Measurements from ENCODE around the gene RAD51B.

RAD51B gene

GRCh38 chr14:68679746-68680467, 860.3 kb downstream of the RAD51B start:
- H3K4me3 ChIP-seq (ENCODE audit: low read length), result no peak overlapping the region
- no peak for DNase-seq (ENCODE audit: low read depth, low spot score)

GRCh38 chr14:68680541-68681051, 861.0 kb downstream of the RAD51B start:
- DNase-seq (ENCODE audit: low read depth, low spot score), result no peak
- H3K4me3 ChIP-seq (ENCODE audit: low read length), result no peak overlapping the region

- no peak for DNase-seq (ENCODE audit: low read depth, low spot score)
- H3K4me3 ChIP-seq (ENCODE audit: low read length), result no peak overlapping the region
These were observed 861.9 kb downstream of the RAD51B start for GRCh38 chr14:68681256-68682011.

DNA sequence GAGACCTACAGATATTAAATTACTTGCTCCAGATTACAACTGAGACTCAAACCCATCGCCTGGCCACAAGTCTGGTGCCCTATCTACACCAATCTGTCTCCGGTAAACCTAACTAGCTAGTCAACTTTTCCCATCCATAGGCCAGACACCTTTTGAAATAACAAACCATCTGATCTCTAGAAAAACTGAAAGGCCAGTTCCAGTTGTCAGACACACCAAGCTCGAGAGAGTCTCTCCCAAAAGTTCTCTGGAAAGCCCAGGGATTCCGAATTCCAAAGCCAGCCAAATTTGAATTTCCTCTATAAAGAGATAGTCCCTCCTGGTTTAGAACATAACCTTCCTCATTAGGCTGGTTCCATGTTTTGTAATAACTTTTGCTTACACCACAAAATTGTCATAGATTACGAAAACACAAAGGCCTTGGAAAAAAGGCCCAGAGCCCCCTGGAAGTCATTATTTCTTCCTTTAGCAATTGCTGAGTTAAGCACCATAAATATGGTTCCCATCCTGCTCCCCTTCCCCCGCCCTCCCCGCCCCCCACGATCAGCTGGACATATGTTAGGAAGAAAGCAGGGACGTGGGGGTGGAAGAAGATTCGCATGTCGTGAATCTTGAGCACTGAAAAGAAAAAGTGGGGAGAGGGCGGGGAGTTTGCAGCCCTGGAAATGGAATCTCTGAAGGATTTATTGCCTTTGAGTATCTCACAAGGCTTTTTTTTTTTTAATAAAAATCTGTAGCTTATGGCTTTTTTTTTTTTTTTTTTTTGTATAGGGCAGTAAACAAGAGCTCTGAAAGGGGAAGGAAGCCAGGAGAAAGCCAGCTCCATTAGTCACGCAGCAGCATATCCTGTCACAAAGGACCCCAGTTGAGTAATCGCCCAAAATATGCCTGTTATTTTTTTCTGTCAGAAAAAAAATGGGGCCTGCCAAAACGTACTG, 862.9 kb downstream of the RAD51B start:
- no peak overlapping the region for H3K4me3 ChIP-seq (ENCODE audit: low read length)
- no peak for DNase-seq (ENCODE audit: low read depth, low spot score)

- H3K4me3 ChIP-seq (ENCODE audit: low read length), result no peak overlapping the region
- no peak for DNase-seq (ENCODE audit: low read depth, low spot score)
These were observed 863.7 kb downstream of the RAD51B start for GRCh38 chr14:68683326-68683725.

GRCh38 chr14:68684466-68685418, 865.2 kb downstream of the RAD51B start:
- no peak overlapping the region for H3K4me3 ChIP-seq (ENCODE audit: low read length)
- no peak for DNase-seq (ENCODE audit: low read depth, low spot score)

DNA sequence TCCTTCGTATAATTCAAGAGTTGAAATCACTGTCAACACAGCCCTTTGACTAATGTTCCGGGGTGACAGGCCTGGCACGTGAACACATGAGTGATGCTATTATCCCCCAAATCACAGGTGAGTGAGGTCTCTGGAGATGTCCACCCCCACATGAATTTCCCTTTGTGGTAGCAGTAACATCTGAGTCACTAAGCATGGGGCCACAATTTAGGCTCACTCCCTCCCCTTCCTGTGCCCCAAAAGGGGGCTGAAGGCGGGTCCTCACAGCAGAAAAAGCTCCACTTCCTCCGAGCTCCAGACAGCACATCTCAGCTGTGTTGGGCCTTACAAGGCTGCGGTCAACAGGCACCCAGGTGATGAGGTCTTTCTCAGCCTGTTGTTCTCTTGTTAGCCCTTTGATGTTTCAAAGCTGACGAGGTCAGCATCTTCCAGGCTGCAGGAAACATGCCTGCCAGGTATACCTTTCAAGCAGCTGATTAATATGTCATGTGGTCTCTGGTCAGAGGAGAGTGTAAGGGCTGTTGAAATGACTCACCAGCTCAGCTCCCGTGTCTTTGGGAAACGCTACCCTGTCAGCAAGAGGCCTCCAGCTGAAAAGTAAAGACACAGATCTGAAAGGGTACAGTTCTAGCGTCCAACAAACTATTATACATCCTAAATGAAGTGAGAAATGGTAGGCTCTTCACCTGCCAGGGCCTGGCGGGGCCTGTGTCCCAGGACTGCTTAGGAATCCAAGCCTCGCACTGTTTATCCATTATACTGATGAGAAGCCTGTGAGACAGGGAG, 866.0 kb downstream of the RAD51B start:
- DNase-seq (ENCODE audit: low read depth, low spot score), result no peak
- H3K4me3 ChIP-seq (ENCODE audit: low read length), result no peak overlapping the region

DNA sequence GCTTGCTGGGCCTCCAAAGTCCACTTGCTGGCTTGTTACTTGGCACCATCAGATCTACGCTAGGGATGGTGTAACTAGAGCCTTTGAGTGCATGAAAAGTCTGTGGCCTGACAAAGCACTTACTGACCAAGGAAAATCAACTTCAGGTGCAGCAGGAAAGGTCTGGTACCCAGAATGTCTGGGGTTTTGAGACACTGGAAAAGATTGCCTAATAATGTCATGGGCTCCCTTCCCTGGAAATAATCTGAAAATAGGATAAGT, 866.6 kb downstream of the RAD51B start:
- H3K4me3 ChIP-seq (ENCODE audit: low read length), result no peak overlapping the region
- no peak for DNase-seq (ENCODE audit: low read depth, low spot score)

GRCh38 chr14:68686724-68687123, 867.1 kb downstream of the RAD51B start:
- no peak for DNase-seq (ENCODE audit: low read depth, low spot score)
- no peak overlapping the region for H3K4me3 ChIP-seq (ENCODE audit: low read length)

DNA sequence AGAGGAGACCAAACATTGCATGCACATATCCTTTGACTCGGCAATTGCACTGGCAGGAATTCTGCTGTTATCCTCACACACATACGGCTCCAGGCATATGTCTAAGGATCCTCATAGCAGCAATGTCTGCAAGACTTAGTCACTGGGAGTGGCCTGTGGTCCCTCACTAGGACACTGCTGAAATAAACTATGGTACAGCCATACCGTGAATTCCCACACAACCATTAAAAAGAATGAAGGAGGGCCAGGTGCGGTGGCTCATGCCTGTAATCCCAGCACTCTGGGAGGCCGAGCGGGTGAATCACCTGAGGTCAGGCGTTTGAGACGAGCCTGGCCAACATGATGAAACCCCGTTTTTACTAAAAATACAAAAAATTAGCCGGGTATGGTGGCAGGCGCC, 868.2 kb downstream of the RAD51B start:
- H3K4me3 ChIP-seq (ENCODE audit: low read length), result no peak overlapping the region
- no peak for DNase-seq (ENCODE audit: low read depth, low spot score)

DNA sequence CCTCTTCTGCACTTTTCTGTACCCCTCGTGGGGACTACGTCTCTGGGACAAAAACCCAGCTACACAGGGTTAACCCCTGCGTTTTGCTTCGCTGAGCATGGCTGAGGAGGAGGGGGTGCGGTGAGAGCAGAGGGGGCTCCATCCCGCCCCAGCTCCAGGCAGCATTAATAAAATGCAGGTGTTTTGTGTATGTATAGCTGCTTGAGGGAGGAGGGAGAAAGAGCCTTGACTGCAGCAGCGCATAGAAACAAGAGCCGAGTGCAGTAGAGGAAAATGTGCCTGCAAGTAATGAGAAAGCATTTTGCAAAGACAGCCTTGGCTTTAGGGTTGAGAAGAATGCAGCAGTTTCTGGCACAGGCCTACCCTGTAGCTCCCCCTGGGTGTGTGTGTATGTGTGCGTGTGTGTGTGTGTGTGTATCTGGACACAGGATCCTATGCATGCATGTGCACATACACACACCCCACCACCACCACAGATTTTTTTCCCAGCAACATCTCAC, 869.3 kb downstream of the RAD51B start:
- DNase-seq (ENCODE audit: low read depth, low spot score), result no peak
- no peak overlapping the region for H3K4me3 ChIP-seq (ENCODE audit: low read length)

GRCh38 chr14:68689511-68689910, 869.9 kb downstream of the RAD51B start:
- H3K4me3 ChIP-seq (ENCODE audit: low read length), result no peak overlapping the region
- no peak for DNase-seq (ENCODE audit: low read depth, low spot score)

DNA sequence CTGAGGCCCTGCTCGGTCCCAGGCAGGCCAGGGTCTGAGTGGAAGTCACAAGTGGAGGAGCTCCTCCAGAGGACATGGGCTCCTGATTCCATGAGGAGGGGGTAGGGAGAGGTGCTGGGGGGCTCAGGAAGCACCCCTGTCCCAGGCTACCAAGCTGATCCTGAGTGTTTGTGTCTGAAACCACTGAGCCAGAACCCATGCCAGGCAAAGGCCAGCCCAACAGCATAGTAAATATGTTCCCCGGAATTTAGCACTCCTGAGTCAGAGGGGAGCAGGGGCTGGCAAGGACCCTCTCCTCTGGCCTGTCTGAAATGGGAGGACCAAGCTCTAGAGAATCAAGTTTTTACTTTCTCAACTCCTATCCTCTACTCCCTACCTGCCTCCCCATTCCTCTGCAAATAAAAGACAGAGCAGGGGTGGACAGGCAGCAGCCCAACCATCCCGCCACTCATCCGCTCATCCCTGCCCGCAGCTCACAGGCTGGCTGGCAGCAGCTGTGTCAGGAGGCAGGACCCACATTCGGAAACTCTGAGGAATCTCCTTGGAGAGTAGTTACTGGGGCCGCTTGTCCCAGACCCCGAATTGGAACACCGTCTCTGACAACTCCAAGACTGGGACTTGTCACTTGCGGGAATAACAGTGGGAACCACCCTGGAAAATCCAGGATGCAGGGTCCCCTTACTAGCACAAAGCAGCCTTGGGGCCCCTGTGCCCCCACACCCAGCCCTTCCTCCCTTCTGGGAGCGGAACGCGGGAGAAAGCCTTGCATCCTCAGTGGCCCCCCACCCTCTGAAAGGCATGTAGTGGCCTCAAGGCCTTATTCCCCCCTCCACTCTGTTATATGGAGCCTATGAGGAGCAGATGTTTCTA, 870.7 kb downstream of the RAD51B start:
- DNase-seq (ENCODE audit: low read depth, low spot score), result no peak

DNA sequence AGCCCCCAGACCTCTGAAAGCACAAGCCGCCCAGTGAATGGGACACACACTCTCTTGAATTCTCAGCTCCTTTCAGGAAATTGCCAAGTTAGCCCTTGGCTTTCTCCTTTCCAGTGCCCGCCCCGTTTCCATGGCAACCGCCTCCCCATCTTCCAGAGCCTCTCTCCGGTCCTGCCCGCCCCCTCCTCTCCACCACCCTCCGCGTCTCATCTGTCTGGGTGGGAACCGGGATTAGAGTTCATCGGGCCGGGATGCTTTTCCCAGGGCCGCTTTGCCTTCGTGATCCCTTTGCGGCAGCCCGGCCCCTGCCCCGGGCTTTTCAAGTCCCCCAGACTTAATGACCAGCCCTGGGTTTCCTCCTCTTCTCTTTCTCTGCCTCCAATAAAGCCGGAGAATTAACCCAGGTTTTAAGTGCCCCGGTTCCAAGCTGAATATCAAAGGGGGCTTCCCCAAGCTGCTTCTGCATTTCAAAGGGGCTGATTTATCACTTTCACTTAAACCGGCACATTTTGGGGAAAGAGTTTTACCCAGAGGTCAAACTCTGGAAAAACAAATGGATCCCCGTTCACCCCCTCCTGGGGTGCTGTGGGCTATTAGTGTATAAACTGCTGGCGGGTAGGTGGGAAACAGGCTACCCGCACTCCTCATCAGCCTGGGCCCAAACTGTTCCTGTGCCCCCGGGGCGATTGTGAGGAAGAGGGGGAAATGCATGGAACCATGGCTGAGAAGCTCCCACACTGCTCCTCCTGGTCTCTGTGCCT, 871.6 kb downstream of the RAD51B start:
- no peak for DNase-seq (ENCODE audit: low read depth, low spot score)

More for the DNA sequence above, 870.7 kb downstream of the RAD51B start:
- no peak overlapping the region for H3K4me3 ChIP-seq (ENCODE audit: low read length)

GRCh38 chr14:68691792-68692118, 872.2 kb downstream of the RAD51B start:
- no peak for DNase-seq (ENCODE audit: low read depth, low spot score)
- H3K4me3 ChIP-seq (ENCODE audit: low read length), result no peak overlapping the region

More for the DNA sequence above, 871.6 kb downstream of the RAD51B start:
- H3K4me3 ChIP-seq (ENCODE audit: low read length), result no peak overlapping the region

- no peak for DNase-seq (ENCODE audit: low read depth, low spot score)
- no peak overlapping the region for H3K4me3 ChIP-seq (ENCODE audit: low read length)
These were observed 872.6 kb downstream of the RAD51B start for GRCh38 chr14:68692216-68692615.

All from Jurkat, Clone E6-1 (cell line).